HG02571 (cell line): ENCODE data around the gene ROBO4.

ENCODE experiments used
- ATAC-seq: cut with Tn5 transposase; IDR thresholded peaks from one replicate; pipeline ENCODE4 v1.9.1; 2021; ENCODE audit warnings: mild to moderate bottlenecking, moderate library complexity; ENCODE audit not compliant: unreplicated experiment

ROBO4 gene

GRCh38 chr11:124890683-124891372, 6.8 kb downstream of the ROBO4 start:
- no peak for ATAC-seq

- no peak for ATAC-seq
Measured at GRCh38 chr11:124890151-124890550, 7.5 kb downstream of the ROBO4 start.

- ATAC-seq: no peak
Measured at GRCh38 chr11:124889191-124890091, 8.2 kb downstream of the ROBO4 start.

- ATAC-seq: no peak
Measured at GRCh38 chr11:124887667-124888013, 10.0 kb downstream of the ROBO4 start.

- ATAC-seq: no peak
Measured at GRCh38 chr11:124886978-124887666, 10.5 kb downstream of the ROBO4 start.

GRCh38 chr11:124886476-124886875, 11.2 kb downstream of the ROBO4 start:
- no peak for ATAC-seq

GRCh38 chr11:124884869-124885479, 12.7 kb downstream of the ROBO4 start:
- ATAC-seq: no peak

- no peak for ATAC-seq
Measured at GRCh38 chr11:124884340-124884739, 13.3 kb downstream of the ROBO4 start.

- ATAC-seq: no peak
Measured at GRCh38 chr11:124882339-124883071, 15.2 kb downstream of the ROBO4 start.

- no peak for ATAC-seq
Measured at GRCh38 chr11:124880958-124881357, 16.7 kb downstream of the ROBO4 start.

- no peak for ATAC-seq
Measured at GRCh38 chr11:124880290-124880611, 17.4 kb downstream of the ROBO4 start.

- ATAC-seq: no peak
Measured at GRCh38 chr11:124879493-124880289, 18.0 kb downstream of the ROBO4 start.

- no peak for ATAC-seq
Measured at GRCh38 chr11:124878759-124879492, 18.7 kb downstream of the ROBO4 start.

GRCh38 chr11:124877910-124878758, 19.5 kb downstream of the ROBO4 start:
- no peak for ATAC-seq

GRCh38 chr11:124877631-124877909, 20.1 kb downstream of the ROBO4 start:
- no peak for ATAC-seq

- ATAC-seq: no peak
Measured at GRCh38 chr11:124876818-124877630, 20.6 kb downstream of the ROBO4 start.

GRCh38 chr11:124875943-124876817, 21.5 kb downstream of the ROBO4 start:
- ATAC-seq: peak; percentile 94
